T-helper 2 cell treated with Interferon-gamma antibody and Interleukin-4, amounts not matched to agents 100 ng/mL and 5 ng/mL, for 36 hours (primary cell): ENCODE results near the gene DUSP9. TPM values are rescaled to one million over a fixed set of nuclear protein-coding genes. Genes with fewer than 3 reads are reported as not detected.

Source experiments
- total RNA-seq: library from RNA; stranded (reverse); gene quantifications from 2 replicates; pipeline ENCODE4 v1.2.3, GENCODE V29; 2022

DUSP9 gene
- total RNA-seq, 1 donor from 2014 or later, result not detected

Other genes with a start within 250 kb of the DUSP9 start
- not detected in 2 replicates for gene PNMA6E, start 245.9 kb upstream of the DUSP9 start, total RNA-seq
- 1.3 and 1.5 TPM in 2 replicates for gene ZFP92, start 235.7 kb upstream of the DUSP9 start, total RNA-seq
- 2.2 and 2.3 TPM in 2 replicates for gene TREX2, start 201.1 kb upstream of the DUSP9 start, total RNA-seq
- gene HAUS7, start 176.6 kb upstream of the DUSP9 start, total RNA-seq, result 50.3 and 57.5 TPM in 2 replicates
- gene BGN, start 152.2 kb upstream of the DUSP9 start, total RNA-seq, result not detected in 2 replicates
- gene ATP2B3, start 129.6 kb upstream of the DUSP9 start, total RNA-seq, result not detected in 2 replicates
- gene CCNQ, start 48.1 kb upstream of the DUSP9 start, total RNA-seq, result 25.4 and 28.5 TPM in 2 replicates
- 0.32 TPM in 1 of 2 replicates, not detected in the other for gene PNCK, start 26.6 kb downstream of the DUSP9 start, total RNA-seq
- 1.0 and 1.4 TPM in 2 replicates for gene SLC6A8, start 40.7 kb downstream of the DUSP9 start, total RNA-seq
- gene BCAP31, start 77.2 kb downstream of the DUSP9 start, total RNA-seq, result 155 and 157 TPM in 2 replicates
- 12.4 and 13.1 TPM in 2 replicates for gene ABCD1, start 77.7 kb downstream of the DUSP9 start, total RNA-seq
- gene PLXNB3, start 117.0 kb downstream of the DUSP9 start, total RNA-seq, result 1.2 and 1.9 TPM in 2 replicates
- gene SRPK3, start 133.8 kb downstream of the DUSP9 start, total RNA-seq, result not detected in 2 replicates
- 72.7 and 76.4 TPM in 2 replicates for gene IDH3G, start 147.2 kb downstream of the DUSP9 start, total RNA-seq
- gene SSR4, start 147.5 kb downstream of the DUSP9 start, total RNA-seq, result 287 and 297 TPM in 2 replicates
- gene PDZD4, start 183.3 kb downstream of the DUSP9 start, total RNA-seq, result 0.68 and 0.70 TPM in 2 replicates
- gene L1CAM, start 239.0 kb downstream of the DUSP9 start, total RNA-seq, result 6.3 and 8.5 TPM in 2 replicates